HepG2 (cell line): ENCODE data around the gene RANBP3. TPM values are rescaled to one million over a fixed set of nuclear protein-coding genes. Genes with fewer than 3 reads are reported as not detected.

Source experiments
- DNMT3B ChIP-seq: conservative IDR thresholded peaks from 2 replicates; pipeline ENCODE4 v1.6.1; 2016; ENCODE audit warnings: missing biosample characterization, control low read depth
- FIP1L1 ChIP-seq: fragments of 200-400 bp; formaldehyde crosslinking; IDR thresholded peaks from 2 replicates; pipeline ENCODE4 v1.6.1; 2018; ENCODE audit warnings: low read depth, mild to moderate bottlenecking, low read length, moderate library complexity, borderline replicate concordance; ENCODE audit not compliant: insufficient read depth
- FOXC1 ChIP-seq: sonication (generic); formaldehyde crosslinking; IDR thresholded peaks from 2 replicates; pipeline ENCODE4 v1.8.0; 2022; ENCODE audit warnings: mild to moderate bottlenecking, missing genetic modification reagents, borderline replicate concordance
- HNF1A ChIP-seq, 2 experiments: sonication (generic) in 1 of 2; formaldehyde crosslinking in 1 of 2; IDR thresholded peaks; 2 replicates each; pipeline versions ENCODE4 v1.4.0 to v1.6.1; 2016 to 2020; ENCODE audit warnings: borderline replicate concordance in 1 of 2, low read depth in 1 of 2, mild to moderate bottlenecking in 1 of 2, missing genetic modification reagents in 1 of 2
- MAX ChIP-seq: IDR thresholded peaks from 2 replicates; pipeline ENCODE4 v1.6.1; 2012; ENCODE audit warnings: inconsistent platforms
- MED1 ChIP-seq: sonication (generic); formaldehyde crosslinking; IDR thresholded peaks from 2 replicates; pipeline ENCODE4 v1.4.0; 2020; ENCODE audit warnings: missing genetic modification reagents
- NR2C2 ChIP-seq: sonication (generic); formaldehyde crosslinking; IDR thresholded peaks from 2 replicates; pipeline ENCODE4 v1.4.0; 2020; ENCODE audit warnings: missing genetic modification reagents, mild to moderate bottlenecking, moderate library complexity, borderline replicate concordance
- PATZ1 ChIP-seq: sonication (generic); formaldehyde crosslinking; IDR thresholded peaks from 2 replicates; pipeline ENCODE4 v1.4.0; 2020; ENCODE audit warnings: missing genetic modification reagents
- PHF21A ChIP-seq: sonication (generic); formaldehyde crosslinking; IDR thresholded peaks from 2 replicates; pipeline ENCODE4 v1.5.0; 2020; ENCODE audit warnings: mild to moderate bottlenecking, missing genetic modification reagents
- RXRA ChIP-seq: sonication (generic); formaldehyde crosslinking; IDR thresholded peaks from 2 replicates; pipeline ENCODE4 v1.5.1; 2020; ENCODE audit warnings: missing genetic modification reagents
- RXRB ChIP-seq: IDR thresholded peaks from 2 replicates; pipeline ENCODE4 v1.6.1; 2016; ENCODE audit warnings: borderline replicate concordance, missing genetic modification reagents, missing compliant biosample characterization
- YEATS4 ChIP-seq: sonication (generic); formaldehyde crosslinking; IDR thresholded peaks from 2 replicates; pipeline ENCODE4 v1.4.0; 2020; ENCODE audit warnings: missing genetic modification reagents, borderline replicate concordance
- ZBTB20 ChIP-seq: sonication (generic); formaldehyde crosslinking; IDR thresholded peaks from 2 replicates; pipeline ENCODE4 v1.8.1; 2023; ENCODE audit warnings: missing genetic modification reagents, low read depth, mild to moderate bottlenecking, borderline replicate concordance
- ZNF207 ChIP-seq: fragments of 450-650 bp; IDR thresholded peaks from 2 replicates; pipeline ENCODE4 v1.6.1; 2016; ENCODE audit warnings: antibody characterized with exemption, borderline replicate concordance
- ZNF292 ChIP-seq: sonication (generic); formaldehyde crosslinking; IDR thresholded peaks from 2 replicates; pipeline ENCODE4 v1.8.1; 2022; ENCODE audit warnings: mild to moderate bottlenecking, low read depth, missing genetic modification reagents, borderline replicate concordance
- ZNF331 ChIP-seq: sonication (generic); formaldehyde crosslinking; IDR thresholded peaks from 2 replicates; pipeline ENCODE4 v1.4.0; 2020; ENCODE audit warnings: missing genetic modification reagents
- ZNF337 ChIP-seq: sonication (generic); formaldehyde crosslinking; IDR thresholded peaks from 2 replicates; pipeline ENCODE4 v1.5.1; 2020; ENCODE audit warnings: missing genetic modification reagents, low read depth, mild to moderate bottlenecking, borderline replicate concordance
- ZNF430 ChIP-seq: sonication (generic); formaldehyde crosslinking; IDR thresholded peaks from 2 replicates; pipeline ENCODE4 v1.9.0; 2021; ENCODE audit warnings: mild to moderate bottlenecking, missing genetic modification reagents
- ZNF557 ChIP-seq: sonication (generic); formaldehyde crosslinking; IDR thresholded peaks from 2 replicates; pipeline ENCODE4 v1.4.0; 2020; ENCODE audit warnings: missing genetic modification reagents
- ZNF567 ChIP-seq: sonication (generic); formaldehyde crosslinking; IDR thresholded peaks from 2 replicates; pipeline ENCODE4 v1.8.1; 2023; ENCODE audit warnings: mild to moderate bottlenecking, missing genetic modification reagents, borderline replicate concordance
- ZNF709 ChIP-seq: sonication (generic); formaldehyde crosslinking; IDR thresholded peaks from 2 replicates; pipeline ENCODE4 v1.5.0; 2020; ENCODE audit warnings: mild to moderate bottlenecking, missing genetic modification reagents
- polyA plus RNA-seq, 8 experiments: library from polyadenylated mRNA; depleted of rRNA in 3 of 8; stranded (reverse) in 7 of 8; unstranded in 1 of 8; fragments of >200 nt; fragmentation: Illumina TruSeq in 4 of 8; extraction: Trizol in 4 of 8; gene quantifications; 2 replicates each; pipeline versions ENCODE4 v1.2.1 to v1.2.3, GENCODE V29; 2011 to 2016; ENCODE audit warnings: low read depth in 4 of 8, missing spikeins in 1 of 8, mixed read lengths in 1 of 8; ENCODE audit not compliant: insufficient read depth in 1 of 8
- total RNA-seq, 5 experiments: library from RNA; depleted of rRNA; stranded (reverse); fragments of >200 nt; fragmentation: Illumina TruSeq; extraction: Trizol; gene quantifications; 2 replicates each; pipeline ENCODE4 v1.2.3, GENCODE V29; 2016; ENCODE audit warnings: low read depth in 1 of 5

RANBP3 gene
- total and polyA plus RNA-seq, 2 of the 13 experiments (the other 11 are each of a cell fraction or from before 2014, with no cell fraction given): 39.5 to 149 TPM

GRCh38 chr19:5960005-5961001 lies 17.6 kb downstream of the RANBP3 start (continued):
- TF ChIP-seq NR2C2 (CRISPR knock-in tag): 0 out of 2 replicates have a peak, but pooled peaks have one; percentile 18
- TF ChIP-seq MED1 (CRISPR knock-in tag): peak; percentile 56
- peak; percentile 29 for TF ChIP-seq RXRB (CRISPR knock-in tag)
- TF ChIP-seq DNMT3B (CRISPR knock-in tag): 0 out of 2 replicates have a peak, but pooled peaks have one; percentile 39
- TF ChIP-seq PATZ1: peak; percentile 81
- TF ChIP-seq FOXC1 (CRISPR knock-in tag): 0 out of 2 replicates have a peak, but pooled peaks have one; percentile 41
- no peak for TF ChIP-seq HNF1A (IDR thresholded peaks at IDR 0.05; ENCODE audit: low read depth)
- 0 out of 2 replicates have a peak, but pooled peaks have one; percentile 19 for TF ChIP-seq HNF1A (CRISPR knock-in tag; IDR thresholded peaks at IDR 0.05; ENCODE audit: borderline replicate concordance)
- TF ChIP-seq RXRA (CRISPR knock-in tag): 0 out of 2 replicates have a peak, but pooled peaks have one; percentile 20
- TF ChIP-seq ZNF331: peak; percentile 17; the same call in 1 of the 2 replicates
- TF ChIP-seq ZNF207: no peak
- TF ChIP-seq ZNF292 (CRISPR knock-in tag): peak; percentile 74; the same call in 1 of the 2 replicates
- peak; percentile 28; the same call in 1 of the 2 replicates for TF ChIP-seq YEATS4 (CRISPR knock-in tag)
- TF ChIP-seq ZNF430: no peak
- no peak for TF ChIP-seq ZNF557 (CRISPR knock-in tag)
- TF ChIP-seq ZBTB20: 0 out of 2 replicates have a peak, but pooled peaks have one; percentile 18
- no peak for TF ChIP-seq FIP1L1
- 0 out of 2 replicates have a peak, but pooled peaks have one; percentile 19 for TF ChIP-seq ZNF337
- 0 out of 2 replicates have a peak, but pooled peaks have one; percentile 19 for TF ChIP-seq ZNF567
- TF ChIP-seq ZNF709 (CRISPR knock-in tag): no peak
- peak; percentile 7; the same call in 1 of the 2 replicates for TF ChIP-seq MAX
- TF ChIP-seq PHF21A (CRISPR knock-in tag): 0 out of 2 replicates have a peak, but pooled peaks have one; percentile 25
